G401.6 (cell line): ENCODE data around the gene SEPTIN5.
"Not testable (repeated sequence)": the region's sequence is repeated elsewhere in the genome, so short reads cannot be mapped to it uniquely, and the experiment has no call there.

Source experiments
- FAIRE-seq: peaks from 2 replicates; lab custom pipeline; 2012; peaks lifted over from hg19 to GRCh38; lab: Jason Lieb, UNC

The SEPTIN5 gene

DNA sequence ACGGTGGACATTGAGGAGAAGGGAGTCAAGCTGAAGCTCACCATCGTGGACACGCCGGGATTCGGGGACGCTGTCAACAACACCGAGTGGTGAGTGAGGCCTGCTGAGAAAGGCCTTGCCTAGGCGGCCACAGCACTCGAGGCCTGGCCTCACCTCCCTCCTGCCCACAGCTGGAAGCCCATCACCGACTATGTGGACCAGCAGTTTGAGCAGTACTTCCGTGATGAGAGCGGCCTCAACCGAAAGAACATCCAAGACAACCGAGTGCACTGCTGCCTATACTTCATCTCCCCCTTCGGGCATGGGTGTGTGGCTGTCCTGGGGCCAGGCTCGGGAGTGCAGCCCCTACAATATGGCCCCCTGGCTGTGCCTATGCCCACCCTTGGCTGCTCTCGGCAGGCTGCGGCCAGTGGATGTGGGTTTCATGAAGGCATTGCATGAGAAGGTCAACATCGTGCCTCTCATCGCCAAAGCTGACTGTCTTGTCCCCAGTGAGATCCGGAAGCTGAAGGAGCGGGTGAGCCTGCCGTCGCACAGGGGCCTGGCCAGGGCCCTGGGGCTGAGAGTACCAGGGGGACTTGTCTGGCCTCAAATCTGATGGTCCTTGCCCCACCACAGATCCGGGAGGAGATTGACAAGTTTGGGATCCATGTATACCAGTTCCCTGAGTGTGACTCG lies 6.0 kb downstream of the SEPTIN5 start:
- no peak for FAIRE-seq

DNA sequence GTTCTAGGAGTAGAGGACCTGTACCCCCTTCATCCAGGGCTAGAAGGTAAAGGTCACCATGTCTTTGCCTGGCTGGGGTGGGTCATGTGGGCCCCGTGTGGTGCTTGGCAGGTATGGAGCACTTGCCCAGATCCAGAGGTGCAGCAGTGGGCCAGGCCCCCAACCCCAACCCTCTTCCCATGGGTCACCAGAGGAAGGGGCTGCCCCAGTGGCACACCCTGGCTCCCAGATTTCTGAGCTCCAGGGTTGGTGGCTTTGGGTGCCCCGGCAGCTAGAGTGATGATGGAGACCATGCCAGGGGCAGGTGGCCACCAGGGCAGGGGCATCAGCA lies 6.7 kb downstream of the SEPTIN5 start:
- FAIRE-seq: no peak

DNA sequence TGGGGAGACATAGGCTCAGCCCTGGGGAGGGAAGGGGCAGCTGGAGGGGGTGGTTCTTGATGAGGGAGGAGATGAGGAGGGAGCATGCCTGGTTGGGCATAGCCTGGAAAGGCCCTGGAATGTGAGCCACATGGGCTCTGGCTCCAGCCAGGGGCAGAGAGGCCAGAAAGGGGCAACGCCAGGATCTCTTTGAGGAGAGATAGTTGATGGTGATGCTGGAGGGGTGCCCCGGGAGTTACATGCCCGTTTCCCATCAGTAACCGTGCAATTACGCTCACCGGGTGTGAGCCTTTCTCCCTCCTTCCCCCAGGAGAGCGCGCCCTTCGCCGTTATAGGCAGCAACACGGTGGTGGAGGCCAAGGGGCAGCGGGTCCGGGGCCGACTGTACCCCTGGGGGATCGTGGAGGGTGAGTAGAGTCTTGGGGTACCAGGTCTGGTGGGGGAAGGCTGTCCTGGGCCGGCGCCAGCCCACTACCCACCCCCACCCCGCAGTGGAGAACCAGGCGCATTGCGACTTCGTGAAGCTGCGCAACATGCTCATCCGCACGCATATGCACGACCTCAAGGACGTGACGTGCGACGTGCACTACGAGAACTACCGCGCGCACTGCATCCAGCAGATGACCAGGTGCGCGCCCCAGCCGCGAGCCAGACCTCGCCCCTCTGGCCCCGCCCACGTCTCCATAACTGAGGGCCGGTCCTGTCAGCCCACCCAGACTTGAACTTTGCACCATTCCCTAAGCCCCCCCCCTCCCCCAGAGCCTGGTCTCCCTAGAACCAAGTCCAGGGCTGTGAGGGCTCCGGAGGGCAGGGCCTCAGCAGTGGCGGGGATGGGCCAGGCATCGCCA lies 7.3 kb downstream of the SEPTIN5 start:
- FAIRE-seq: no peak

DNA sequence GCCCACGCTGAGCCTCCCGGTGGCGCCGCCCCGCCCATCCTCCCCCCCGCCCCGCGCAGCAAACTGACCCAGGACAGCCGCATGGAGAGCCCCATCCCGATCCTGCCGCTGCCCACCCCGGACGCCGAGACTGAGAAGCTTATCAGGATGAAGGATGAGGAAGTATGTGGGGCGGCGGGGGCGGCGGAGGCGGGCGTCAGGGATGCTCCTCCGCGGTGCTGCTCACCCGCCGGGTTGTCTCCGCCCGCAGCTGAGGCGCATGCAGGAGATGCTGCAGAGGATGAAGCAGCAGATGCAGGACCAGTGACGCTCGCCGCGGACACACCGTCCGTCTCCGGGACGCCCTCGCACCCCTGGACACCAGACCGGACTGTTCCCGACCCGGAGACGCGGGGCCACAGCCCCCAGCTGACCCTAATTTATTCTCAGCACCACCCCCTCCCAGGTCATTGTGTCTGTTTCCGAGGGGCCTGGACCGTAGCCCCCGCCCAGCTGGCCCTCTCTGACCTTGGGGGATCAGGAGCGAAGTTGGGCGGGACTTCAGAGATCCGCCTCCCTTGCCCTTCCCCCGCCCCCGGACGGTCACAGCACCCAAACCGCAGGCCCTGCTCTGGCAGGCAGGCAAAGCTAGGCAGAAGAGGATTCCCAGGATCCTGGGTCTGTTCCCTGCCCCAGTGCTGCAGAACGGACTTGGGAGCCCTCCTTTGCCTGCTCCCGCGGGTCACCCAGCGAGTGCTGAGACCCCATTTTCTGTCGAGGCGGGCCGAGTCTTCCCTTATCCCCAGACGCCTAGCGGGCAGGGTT lies 8.1 kb downstream of the SEPTIN5 start:
- no peak for FAIRE-seq

DNA sequence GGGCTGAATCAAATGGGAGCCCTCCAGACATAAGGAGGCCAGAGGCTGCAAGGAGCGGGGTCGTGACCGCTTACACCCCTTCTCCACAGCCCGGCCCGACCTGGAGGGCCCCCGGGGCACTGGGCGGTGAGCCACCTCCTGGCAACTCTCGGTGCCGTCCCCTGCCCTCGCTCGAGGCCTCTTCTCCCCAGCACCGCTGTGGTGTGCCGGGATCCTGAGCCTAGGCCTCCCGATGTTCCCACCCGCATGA lies 8.6 kb downstream of the SEPTIN5 start:
- FAIRE-seq: no peak

DNA sequence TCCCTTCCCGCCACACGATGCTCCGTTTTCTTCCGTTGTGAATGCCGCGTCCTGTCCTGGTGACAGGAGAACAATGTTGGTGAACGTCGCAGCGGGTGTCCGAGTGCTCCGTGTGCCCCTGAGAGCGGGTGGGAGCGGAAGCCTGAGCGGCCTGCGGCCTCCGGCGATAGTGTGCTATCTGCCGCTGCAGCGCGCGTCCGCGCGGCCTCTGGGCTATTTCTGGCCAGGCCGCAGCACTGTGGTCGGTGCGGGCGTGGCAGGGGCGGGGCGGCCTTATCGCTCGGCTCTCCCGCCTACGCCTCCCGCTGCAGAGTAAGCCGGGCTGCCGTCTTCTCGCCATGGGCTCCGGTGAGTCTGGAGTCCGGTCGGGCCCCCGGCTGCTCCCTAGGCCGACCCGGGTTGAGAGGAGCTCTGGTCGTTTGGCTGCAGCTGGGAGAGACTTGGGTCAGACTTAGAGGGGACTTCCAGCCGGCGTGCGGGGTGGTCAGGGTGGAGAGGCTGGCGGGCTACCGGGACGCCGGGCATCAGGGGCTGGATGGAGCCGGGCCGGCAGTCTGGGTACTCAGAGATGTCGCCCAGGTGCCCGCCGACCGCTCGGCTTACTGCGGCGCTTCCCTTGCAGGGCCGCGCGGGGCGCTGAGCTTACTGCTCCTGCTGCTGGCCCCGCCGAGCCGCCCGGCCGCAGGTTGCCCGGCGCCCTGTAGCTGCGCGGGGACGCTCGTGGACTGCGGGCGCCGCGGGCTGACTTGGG lies 9.1 kb downstream of the SEPTIN5 start, which contains the start of gene GP1BB:
Gene GP1BB (plus strand): TSS at position 308 of the 751 bp plus-strand sequence. CDS start 31 bp downstream, at position 339.
- no peak for FAIRE-seq

DNA sequence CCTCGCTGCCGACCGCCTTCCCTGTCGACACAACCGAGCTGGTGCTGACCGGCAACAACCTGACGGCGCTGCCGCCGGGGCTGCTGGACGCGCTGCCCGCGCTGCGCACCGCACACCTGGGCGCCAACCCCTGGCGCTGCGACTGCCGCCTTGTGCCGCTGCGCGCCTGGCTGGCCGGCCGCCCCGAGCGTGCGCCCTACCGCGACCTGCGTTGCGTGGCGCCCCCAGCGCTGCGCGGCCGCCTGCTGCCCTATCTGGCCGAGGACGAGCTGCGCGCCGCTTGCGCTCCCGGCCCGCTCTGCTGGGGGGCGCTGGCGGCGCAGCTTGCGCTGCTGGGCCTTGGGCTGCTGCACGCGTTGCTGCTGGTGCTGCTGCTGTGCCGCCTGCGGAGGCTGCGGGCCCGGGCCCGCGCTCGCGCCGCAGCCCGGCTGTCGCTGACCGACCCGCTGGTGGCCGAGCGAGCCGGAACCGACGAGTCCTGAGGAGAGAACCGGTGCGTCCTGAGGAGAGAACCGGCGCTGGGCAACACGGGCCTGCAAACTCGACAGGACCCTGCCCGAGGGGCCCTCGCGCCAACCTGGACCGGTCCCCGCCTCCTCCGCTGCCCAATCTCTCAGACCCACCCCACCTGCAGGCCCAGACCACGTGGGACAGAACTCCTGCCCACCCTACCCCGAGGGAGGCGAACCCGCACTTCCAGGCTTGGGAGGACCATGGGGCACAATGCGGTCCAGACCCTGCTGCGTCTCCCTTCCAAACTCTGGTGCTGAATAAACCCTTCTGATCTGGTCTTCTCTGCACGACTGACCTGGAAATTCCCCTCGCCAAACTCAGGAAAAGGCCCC lies 9.9 kb downstream of the SEPTIN5 start:
- no peak for FAIRE-seq

DNA sequence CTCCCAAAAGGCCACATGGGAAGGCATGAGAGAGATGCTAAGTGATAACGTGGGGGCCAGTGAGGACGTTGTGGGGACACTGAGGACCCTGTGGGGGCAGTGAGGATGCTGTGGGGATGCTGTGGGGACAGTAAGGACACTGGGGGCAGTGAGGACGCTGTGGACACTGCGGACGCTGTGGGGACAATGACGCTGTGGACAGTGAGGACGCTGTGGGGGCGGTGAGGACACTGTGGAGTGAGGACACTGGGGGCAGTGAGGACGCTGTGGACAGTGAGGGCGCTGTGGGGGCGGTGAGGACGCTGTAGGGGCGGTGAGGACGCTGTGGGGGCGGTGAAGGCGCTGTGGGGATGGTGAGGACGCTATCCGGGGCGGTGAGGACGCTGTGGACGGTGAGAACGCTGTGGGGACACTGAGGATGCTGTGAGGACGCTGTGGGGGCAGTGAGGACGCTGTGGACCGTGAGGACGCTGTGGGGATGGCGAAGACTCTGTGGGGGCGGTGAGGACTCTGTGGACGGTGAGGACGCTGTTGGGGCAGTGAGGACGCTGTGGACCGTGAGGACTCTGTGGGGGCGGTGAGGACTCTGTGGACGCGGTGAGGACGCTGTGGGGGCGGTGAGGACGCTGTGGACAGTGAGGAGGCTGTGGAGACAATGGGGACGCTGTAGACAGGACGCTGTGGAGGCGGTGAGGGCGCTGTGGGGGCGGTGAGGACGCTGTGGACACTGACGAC lies 10.8 kb downstream of the SEPTIN5 start:
- no peak for FAIRE-seq

DNA sequence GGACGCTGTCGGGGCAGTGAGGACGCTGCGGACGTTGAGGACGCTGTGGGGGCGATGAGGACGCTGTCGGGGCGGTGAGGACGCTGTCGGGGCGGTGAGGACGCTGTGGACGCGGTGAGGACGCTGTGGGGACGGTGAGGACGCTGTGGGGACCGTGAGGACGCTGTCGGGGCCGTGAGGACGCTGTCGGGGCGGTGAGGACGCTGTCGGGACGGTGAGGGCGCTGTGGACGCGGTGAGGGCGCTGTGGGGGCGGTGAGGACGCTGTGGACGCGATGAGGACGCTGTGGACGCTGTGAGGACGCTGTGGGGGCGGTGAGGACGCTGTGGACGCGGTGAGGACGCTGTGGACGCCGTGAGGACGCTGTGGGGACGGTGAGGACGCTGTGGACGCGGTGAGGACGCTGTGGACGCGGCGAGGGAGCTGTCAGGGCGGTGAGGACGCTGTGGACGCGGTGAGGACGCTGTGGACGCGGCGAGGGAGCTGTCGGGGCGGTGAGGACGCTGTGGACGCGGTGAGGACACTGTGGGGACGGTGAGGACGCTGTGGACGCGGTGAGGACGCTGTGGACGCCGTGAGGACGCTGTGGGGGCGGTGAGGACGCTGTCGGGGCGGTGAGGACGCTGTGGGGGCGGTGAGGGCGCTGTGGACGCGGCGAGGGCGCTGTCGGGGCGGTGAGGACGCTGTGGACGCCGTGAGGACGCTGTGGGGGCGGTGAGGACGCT lies 11.9 kb downstream of the SEPTIN5 start:
- not testable (repeated sequence) for FAIRE-seq

DNA sequence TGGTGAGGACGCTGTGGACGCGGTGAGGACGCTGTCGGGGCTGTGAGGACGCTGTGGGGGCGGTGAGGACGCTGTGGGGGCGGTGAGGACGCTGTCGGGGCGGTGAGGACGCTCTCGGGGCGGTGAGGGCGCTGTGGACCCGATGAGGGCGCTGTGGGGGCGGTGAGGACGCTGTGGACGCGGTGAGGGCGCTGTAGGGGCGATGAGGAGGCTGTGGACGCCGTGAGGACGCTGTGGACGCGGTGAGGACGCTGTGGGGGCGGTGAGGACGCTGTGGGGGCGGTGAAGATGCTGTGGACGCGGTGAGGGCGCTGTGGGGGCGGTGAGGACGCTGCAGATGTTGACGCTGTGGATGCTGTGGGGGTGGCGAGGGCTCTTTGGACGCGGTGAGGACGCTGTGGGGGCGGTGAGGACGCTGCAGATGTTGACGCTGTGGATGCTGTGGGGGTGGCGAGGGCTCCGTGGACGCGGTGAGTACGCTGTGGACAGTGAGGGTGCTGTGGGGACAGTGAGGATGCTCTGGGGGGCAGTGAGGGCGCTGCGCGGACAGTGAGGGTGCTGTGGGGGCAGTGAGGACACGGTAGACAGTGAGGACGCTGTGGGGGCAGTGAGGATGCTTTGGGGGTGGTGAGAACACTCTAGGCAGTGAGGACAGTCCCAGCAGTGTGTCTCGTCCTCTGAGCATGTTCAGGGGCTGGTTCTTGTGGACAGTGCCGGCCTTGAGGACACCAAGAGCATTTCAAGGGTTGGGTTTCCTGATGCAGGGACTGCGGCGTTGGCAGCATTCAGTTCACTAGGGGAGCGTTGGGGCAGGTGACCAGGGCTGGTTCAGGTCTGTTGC lies 13.2 kb downstream of the SEPTIN5 start:
- FAIRE-seq: no peak

DNA sequence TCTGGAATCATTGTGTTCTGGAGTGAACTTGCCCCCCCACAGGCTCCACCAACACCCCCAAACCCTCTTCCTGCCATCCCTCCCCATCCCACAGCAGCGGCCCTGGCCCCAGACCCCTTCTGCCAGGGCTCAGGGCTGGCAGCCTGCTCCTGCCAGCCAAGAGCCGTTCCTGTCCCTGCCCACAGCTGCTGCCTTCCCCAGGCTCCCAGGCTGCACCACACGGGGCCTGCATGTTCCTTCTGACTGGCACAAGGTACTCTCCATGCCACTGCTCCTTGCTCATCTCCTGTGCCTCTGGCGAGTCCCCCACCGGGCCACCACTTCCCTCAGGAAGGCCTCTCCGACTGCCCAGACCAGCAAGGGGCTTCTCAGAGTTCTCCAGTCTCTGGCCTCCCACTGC lies 14.0 kb downstream of the SEPTIN5 start:
- FAIRE-seq: no peak

DNA sequence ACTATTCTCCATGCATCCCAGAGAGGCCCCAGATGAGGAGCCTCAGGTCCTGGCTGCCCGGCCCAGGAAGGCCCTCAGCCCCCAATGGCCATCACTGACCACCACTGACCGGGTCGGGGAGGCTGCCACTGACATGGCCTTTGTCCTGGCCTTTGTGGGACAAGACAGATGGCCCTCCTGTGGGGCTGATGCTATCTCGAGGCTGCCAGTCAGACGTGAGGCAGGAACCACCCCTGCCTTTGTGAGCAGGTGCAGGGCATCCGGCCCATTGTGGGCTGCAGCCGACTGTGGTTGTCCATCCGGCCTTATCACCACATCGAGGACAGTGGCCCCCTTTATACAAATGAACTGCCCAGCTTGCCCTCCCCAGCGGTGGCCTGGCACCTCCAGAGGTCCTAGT lies 14.5 kb downstream of the SEPTIN5 start:
- no peak for FAIRE-seq

DNA sequence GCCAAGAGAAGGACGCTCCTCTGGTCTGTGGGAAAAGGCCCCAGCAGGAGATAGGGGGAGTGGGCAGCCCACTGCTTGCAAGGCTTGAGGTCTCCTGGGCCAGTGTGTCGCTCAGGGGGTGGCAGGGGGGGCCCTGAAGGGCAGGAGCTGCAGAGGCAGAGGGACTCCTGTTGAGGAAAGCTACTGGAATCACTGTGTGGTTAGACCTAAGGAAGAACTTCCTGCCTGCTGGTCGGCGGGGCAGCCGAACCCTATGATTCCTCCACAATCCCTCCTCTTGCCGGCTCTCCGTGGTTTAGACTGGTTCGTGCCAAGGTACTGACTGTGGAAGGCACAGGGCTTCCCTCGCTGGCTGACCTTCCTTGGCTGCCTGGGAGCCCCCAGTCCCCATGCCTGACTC lies 15.2 kb downstream of the SEPTIN5 start:
- no peak for FAIRE-seq

DNA sequence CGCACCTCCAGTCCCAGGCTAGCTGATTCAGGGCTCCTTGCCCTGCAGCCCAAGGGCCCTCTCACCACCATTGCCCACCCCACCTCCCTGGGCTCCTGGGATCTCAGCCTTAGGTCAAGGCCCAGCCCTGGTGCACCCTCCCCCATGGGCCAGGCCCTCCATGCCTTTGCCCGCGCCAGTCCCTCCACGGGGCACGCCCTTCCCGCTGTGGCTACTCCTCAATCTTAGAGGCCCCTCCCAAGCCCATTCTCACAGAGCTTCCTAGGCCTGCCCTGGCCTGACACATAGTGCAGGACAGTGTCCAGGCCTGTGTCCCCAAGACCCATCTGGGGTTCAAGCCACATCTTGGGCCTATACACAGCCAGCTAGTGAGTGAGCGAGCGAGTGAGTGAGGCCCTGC lies 15.9 kb downstream of the SEPTIN5 start:
- FAIRE-seq: no peak

DNA sequence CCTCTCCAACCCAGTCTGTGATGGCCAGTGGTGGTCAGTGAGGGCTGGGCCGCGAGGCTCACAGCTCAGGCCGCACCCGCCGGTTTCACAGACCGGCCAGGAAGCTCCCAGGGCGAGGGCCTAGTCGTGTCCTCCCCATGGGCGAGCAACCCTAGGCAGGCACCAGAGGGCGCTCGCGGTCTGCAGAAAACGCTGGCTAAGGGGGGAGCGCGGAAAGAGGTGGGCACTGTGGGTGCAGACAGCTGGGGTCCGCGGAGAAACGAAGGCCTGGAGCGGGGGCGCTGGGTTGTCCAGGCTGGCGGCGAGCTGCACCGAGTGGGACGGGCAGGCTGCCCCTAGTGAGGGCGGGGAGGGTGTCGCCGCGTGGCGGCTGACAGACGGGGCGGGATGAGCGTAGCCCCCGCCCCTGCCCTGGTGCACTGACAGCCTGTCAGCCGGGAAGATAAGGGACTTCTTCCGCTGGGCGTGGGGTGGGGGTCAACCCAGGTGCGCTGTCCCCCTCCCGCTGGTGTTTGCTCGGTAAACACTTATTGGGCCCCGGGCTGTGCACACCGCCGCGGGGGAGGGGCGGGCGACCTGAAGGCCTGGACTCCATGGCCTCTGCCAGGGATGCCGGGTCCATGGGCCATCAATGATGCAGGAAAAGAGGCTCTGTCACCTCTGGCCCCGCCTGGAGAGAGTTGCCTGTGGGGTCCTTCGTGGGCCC lies 16.5 kb downstream of the SEPTIN5 start:
- FAIRE-seq: peak; percentile 19

DNA sequence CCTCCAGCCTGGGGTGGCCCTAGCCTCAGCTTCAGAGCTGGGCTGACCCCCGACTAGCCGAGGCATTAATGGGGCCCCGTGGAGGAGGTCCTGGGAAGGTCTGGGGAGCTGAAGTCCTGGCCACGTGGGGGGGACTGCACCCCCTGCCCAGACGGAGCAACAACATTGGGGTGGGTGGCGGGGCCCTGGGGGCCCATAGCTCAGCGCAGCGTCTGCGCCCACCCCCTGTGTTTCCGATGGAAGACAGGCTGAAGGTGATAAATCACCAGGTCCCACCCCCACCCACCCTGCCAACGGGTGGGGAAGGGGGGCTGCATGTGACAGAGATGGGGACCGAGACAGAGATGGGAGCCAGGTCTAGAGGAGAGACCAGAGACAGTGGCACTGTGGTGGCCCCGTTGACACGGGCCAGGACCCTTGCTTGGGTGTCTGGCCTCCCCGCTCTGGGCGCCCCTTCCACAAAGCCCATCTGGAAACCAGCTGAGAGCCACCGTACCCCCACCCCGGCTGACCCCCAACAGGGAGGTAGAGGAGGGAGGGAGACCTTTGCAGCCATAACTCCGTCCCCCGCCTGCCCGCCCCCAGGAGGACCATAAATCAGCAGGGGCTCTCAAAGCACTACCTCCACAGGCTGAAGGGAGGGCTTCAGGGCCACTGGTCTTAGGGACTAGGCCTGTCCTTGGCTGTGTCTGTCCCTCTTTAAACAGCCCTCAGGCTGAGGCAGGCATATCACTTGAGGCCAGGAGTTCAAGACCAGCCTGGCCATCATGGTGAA lies 17.2 kb downstream of the SEPTIN5 start:
- no peak for FAIRE-seq

DNA sequence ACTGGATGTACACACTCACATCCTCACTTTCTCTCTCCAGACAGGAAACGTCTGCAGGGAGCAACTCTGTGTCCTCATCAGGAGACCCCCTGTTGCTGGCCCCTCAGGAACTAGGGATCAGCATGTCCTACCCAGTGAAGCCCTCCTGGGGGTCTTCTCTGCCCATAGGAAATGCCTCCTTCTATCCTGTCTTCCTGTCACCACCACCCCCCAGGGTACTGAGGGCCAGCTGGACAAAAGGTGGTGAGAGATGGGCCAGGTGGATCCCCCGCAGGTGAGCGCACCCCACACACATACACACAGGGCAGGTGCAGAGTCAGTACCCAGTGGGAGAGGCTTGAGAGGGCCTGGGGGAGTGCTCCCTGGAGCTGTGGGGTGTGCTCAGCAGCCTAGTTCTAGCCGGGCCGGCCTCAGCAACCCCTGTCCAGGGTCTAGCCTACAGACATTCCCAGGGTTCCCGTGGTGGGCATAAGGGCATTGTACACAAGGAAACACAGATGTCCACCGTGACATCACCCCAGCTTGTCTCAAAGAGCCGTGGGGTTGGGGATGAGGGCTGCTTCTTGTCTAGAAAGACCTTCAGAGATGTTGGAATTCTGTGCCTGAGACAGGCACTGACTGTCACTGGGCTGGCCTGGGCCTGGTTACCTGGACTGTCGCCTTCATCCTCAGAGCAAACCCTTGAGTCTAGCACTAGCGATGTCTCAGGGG lies 18.3 kb downstream of the SEPTIN5 start:
- no peak for FAIRE-seq
